Stimulated activated CD8-positive, alpha-beta memory T cell treated with anti-CD3 and anti-CD28 coated beads, Interleukin-7, amount 100 ng/mL, for 24 hours (primary cell): ENCODE results near the gene C2orf68.
"Not testable (repeated sequence)": the region's sequence is repeated elsewhere in the genome, so short reads cannot be mapped to it uniquely, and the experiment has no call there.

Experiments
- DNase-seq: peaks from one replicate; pipeline ENCODE4 v3.0.0-alpha.2; 2020; ENCODE audit warnings: low read depth

Gene C2orf68

DNA sequence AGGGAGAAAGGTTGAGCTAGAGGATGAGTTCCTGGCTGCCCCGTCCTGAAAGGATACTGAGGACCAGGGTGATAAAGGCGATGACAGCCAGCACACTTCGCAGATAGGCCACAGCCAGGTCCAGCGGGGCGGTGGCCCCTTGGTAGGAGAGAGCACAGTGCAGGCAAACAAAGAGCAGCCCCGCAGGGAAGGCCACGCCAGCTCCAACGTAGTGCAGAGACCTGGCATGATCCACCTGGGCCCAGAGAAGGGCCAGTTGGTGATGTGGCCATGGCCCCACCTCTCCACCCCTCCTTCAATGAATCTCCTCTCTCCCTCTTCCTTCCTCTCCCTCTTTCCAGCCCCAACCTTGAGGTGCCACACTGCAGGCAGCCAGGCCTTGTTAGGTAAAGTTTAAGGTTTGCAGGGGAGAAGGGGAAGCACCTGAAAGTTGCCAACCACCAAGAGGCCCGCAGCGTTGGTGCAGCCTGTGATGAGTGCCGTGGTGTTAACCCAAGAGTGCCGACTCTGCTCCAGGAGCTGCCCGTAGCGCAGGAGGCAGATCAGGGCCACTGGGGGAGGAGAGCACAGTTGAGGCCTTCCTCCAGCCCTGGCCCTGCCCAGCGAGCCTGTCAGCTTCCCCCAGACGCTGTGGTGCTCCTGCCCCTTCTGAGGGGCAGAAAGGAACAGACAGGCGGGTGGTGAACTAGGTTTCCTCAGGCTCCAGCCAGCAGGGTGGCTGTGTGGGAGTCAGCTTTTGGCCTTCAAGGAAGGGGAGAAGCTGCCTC is 12.2 kb downstream of the C2orf68 start:
- DNase-seq, result no peak

DNA sequence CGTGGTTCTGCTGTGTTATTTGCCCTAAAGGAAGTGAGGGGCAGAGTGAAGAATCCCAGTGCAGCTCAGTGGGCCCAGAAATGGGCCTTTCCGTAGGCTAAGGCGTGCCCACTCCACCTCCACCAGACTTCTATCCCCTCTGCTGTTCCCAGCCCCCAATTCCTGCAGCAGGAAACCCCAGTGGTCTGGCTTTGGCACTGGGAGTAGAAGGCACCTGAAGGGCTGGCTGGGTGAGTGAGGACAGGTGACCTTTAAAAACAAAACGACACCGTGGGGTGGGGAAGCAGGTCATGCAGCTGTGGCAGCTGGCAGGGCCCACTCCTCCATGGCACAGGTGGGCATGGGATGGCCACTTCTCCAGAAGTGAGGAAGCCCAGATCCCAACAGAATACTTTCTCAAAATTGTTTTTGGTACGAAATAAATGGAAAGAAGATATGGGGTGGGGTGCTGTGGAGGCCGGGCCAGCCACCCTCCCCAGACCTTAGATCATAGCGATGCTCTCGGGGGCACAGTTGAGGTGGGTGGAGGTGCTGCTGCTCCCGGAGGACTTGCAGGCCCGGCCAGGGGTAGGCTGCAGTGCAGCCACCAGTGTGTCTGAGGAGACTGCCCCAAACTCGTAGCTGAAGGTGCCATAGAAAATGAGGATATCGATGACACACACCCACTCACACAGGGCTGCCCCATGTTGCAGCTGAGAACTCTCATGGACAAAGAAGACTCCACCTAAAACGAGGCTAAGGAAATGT is 13.1 kb downstream of the C2orf68 start:
- DNase-seq, result no peak

DNA sequence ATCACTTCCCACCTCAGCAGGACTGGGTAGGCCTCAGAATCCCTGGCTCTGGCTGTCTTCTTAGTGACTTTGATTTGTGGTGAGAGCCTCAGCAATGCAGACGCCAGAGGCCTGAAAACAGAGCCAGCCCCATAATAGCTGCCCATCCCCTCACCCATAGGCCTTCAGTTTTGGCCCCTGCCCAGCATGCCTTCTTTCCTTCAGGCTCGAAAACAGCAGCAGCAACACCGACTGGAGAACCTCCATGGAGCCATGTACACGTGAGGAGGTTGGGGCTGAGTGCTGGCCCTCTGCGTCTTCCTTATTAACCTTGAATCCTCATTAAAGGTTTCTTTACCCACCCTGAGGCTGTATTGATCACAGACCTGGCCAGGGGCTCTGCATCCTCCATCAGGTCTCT is 14.6 kb downstream of the C2orf68 start:
- no peak for DNase-seq

DNA sequence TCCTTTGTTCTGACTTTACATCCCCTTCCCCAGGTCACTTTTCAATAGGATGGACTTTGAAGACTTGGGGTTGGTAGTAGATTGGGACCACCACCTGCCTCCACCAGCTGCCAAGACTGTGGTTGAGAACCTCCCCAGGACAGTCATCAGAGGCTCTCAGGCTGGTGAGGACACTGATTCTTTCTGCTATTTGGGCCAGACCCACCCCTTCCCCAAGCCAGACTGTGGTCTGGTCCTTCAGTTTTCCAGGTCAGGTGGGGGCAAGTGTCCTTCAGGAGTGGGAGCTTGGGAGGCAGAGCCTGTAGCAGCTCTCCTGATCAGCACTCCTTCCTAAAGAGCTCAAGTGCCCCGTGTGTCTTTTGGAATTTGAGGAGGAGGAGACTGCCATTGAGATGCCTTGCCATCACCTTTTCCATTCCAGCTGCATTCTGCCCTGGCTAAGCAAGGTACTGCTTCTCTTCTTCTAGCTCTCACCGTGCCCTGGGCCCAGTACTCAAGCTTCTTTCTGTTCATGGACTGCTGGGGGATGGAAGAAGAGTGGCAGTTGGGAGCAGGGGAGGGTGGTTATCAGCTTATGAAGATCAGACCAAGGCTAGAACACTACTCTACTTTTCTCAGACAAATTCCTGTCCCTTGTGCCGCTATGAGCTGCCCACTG is 15.3 kb downstream of the C2orf68 start:
- DNase-seq, result no peak

DNA sequence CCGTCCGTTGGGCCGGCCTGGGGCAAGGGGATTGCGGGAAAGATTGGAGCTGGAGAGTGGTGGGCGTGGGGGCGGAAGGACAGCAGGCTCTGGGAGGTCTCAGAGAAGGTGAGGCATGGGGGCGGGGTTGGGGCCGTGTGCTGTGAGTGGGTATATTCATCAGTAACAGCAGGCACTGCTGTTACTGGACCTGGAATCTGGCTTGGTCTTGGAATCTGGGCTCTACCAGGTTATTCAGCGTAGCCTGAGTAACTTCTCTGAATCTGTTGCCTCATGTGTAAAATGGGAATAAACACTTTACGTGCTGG is 15.9 kb downstream of the C2orf68 start:
- no peak for DNase-seq

DNA sequence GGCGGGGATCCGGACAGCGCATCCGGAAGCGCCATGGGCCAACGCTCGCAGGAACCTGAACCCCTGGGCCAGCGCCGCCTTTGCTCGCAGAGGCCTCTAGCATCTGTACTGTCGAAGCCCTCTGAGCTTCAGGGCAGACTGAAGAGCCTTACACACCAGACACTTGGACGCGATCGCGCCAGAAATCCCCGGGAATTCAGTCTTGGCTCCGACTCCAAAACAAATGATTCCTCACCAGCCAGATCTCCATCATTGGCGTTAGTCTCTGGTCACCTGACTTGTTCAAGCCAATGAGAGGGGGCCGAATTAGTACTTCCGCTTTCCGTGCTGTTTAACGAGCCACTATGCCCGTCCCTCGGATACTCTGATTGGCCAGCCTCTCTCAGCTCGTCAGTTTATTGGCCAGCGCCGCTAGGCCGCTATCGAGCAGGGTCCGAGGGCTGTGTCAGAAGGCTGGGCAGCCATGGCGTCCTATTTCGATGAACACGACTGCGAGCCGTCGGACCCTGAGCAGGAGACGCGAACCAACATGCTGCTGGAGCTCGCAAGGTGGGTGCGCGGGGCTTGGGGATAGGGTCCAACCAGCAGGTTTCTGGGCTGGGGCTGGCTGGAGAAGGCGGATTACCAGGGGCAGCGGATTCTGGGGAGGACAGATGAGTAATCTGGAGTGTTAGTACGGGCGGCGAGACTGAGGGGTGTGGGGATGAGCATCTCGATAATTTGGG is 16.4 kb downstream of the C2orf68 start, which contains the start of gene RNF181:
RNF181 (plus strand) TSS at position 445 of the 725 bp plus-strand sequence; CDS start at position 464, 19 bp downstream.
- peak; percentile 79 for DNase-seq

DNA sequence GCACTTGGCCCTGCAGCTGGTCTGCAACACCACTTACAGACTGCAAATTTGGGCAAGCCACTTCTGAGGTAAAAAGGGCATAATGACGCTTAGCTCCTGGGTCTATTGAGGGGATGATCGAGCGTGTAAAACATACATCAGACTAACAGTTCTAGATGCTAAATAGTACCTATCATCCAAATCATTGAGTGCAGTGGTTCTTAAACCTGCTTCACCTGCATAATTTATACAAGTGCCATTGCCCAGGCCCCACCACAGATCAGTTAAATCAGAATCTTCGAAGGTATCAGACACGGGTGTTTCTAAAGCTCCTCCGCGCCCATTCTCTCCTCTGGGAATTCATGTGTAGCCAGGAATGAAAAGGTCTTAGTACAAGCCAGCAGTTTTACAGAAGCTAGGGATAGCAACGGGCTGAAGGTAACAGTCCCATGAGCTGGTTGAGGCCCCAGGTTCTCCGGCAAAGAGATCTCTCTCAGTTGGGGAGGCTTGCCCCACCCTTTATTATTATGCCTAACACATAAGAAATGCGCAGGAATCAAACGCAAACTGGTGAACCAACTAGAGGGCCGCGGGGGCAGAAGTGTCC is 17.1 kb downstream of the C2orf68 start:
- DNase-seq, result no peak

DNA sequence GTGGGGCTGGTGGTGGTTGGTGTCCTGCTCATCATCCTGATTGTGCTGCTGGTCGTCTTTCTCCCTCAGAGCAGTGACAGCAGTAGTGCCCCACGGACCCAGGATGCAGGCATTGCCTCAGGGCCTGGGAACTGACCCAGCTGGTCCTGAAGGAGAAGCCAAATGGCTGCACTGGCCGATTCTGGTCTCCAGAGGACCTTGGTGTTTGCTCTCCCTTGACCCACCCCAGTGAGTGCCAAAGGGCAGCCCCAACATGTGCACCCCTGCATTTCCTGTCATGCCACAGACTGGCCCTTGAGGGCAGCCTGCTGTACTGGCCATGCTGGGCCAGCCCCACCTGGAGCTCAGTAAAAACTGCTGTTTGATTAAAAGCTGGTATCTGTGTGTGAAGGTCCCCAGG is 18.8 kb downstream of the C2orf68 start:
- DNase-seq, result no peak

DNA sequence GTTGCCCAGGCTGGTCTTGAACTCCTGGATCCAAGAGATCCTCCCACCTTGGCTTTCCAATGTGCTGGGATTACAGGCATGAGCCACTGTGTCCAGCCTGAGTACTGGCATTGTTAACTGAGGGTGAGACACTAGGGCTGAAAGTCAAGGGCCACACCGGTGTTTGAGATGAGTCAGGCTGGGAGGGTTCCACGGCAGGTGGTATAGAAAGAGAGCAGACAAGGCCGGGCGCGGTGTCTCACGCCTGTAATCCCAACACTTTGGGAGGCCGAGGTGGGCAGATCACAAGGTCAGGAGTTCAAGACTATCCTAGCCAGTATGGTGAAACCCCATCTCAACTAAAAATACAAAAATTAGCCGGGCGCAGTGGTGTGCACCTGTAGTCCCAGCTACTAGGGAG is 19.6 kb downstream of the C2orf68 start:
- not testable (repeated sequence) for DNase-seq

DNA sequence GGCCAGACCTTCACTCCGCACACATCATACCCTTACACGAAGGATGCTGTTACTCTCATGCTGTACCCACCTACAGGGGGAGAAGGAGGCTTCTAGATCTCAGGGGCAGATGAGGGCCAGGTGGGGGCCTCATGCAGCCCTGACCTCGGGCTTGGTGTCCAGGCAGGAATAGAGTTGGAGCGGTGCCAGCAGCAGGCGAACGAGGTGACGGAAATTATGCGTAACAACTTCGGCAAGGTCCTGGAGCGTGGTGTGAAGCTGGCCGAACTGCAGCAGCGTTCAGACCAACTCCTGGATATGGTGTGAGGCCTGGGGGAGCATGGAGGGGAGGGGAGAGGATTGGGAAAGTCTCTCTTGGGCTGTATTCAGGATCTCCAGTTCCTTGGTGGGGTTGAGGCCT is 20.3 kb downstream of the C2orf68 start:
- DNase-seq, result no peak

DNA sequence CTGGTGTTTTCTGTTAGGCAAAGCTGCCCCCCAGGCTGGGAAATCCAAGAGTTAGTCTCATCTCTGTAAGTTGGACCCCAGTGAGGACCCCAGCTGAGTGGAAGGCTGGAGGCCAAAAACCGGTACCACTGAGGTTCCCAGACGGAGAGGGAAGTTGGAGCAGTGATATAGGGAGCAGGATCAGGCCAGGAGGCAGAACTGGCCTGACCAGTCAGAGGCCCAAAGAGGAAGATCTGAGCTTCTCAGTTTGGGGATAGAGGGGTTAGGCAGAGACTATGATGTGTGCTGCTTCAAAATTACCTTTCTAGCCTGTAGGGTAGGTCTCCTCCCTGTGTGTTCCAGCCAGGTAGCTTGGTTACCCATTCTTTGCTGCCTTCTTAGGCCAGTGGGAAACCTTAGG is 20.9 kb downstream of the C2orf68 start:
- no peak for DNase-seq

DNA sequence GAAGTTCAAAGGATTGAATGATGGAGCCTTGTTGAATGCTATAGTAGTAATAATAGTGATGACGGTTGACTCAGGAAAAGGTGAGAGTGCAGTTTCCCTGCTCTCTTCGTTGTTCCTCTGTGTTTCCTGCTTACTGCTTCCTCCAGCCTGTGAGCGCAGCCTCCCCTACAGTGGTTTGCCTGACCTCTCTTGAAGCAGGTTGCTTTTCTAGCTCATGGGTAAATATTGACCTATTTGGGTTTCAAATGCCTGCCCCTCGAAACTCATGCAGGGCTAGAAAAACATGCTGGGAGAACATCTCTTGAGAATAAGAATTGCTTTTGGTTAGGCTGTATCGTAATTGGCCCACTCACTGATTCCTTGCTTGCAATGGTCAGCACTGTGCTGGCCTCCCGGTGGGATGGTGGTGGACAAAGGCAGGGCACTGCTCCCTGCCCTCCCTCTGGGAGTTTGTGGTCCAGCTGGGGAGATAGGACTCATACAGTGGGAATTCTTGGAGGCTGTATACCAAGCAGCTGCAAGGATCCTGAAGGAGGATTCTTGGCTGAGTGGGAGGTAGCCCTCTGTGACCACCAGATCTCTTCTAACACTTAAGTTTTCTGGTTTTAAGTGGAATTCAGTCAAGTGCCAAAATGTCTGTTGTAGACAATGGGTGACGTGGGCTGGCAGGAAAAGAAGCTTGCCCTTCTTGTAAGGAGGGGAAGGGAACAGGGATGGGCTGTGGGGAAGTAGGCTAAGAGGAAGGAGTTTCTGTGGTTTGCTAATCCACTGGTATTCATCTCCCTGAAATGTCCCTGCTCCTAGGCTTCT is 21.7 kb downstream of the C2orf68 start:
- no peak for DNase-seq

DNA sequence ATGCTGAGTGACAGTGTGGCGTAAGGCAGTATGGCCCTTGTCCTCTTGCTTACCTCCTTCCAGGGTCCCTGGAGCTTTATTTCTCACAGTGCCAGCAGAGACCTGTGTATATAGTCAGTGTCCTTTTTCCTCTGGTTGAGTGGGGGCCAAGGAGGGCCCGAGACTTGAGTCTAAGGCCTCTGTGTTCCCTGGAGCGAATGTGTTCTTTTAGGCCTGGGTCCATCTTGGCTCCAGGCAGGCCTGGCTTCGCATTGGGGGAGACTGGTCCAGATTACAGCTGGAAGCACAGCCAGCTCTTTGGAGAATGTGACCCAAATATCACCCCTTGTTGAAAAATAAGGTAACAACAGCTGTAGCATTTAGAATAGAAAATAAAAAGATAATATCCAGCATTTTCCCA is 22.7 kb downstream of the C2orf68 start:
- DNase-seq, result no peak

DNA sequence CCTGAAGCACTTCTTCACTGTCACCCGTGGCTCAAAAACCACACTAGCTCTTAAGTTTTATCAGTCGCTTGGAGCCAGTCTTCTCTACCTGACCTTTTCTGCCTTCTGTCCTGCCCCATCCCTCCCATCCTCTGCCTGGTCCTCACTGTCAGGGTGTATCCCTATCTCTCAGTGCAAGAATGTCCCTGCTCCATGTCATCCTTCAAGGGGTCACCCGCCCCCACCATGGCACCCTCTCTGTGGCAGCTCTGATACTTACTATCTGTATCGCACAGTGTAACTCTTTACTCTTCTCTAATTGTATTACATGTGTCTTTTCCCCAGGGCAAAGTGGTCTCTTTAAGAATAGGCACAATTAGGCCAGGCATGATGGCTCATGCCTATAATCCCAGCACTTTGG is 23.2 kb downstream of the C2orf68 start:
- DNase-seq, result no peak

DNA sequence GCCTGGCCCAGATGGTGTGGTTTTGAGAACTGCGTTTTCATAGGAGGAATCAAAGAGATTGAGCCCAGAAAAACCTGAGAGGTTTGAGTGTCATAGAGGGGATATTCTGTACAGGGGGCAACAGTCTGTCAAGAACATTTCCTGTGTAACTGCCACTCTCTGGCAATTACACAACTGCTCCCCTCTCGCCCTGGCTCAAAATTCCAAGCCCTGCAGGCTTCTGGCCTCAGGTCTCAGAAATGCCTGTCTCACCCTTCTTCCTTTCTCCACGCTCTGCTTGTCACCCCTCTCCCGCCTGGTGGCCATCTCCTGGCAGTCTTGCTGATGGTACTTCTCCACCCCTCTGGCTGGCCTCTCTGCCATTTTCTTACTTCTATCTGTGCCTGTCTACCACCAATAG is 23.6 kb downstream of the C2orf68 start:
- no peak for DNase-seq

DNA sequence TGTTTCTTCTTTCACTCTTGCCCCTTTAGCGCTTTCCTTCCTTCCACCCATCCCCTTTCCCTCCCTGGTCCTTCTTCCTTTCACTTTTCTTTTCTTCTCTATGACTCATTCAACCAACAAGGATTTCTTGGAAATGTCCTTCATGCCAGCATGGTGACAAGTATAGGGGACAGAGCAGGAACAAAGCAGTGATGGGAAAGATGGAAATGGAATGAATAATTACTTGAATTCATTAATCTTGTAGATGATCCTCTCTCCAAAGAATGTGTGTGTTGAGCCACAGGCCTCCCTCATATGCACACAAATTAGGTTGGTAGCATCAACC is 26.1 kb downstream of the C2orf68 start:
- DNase-seq, result no peak

DNA sequence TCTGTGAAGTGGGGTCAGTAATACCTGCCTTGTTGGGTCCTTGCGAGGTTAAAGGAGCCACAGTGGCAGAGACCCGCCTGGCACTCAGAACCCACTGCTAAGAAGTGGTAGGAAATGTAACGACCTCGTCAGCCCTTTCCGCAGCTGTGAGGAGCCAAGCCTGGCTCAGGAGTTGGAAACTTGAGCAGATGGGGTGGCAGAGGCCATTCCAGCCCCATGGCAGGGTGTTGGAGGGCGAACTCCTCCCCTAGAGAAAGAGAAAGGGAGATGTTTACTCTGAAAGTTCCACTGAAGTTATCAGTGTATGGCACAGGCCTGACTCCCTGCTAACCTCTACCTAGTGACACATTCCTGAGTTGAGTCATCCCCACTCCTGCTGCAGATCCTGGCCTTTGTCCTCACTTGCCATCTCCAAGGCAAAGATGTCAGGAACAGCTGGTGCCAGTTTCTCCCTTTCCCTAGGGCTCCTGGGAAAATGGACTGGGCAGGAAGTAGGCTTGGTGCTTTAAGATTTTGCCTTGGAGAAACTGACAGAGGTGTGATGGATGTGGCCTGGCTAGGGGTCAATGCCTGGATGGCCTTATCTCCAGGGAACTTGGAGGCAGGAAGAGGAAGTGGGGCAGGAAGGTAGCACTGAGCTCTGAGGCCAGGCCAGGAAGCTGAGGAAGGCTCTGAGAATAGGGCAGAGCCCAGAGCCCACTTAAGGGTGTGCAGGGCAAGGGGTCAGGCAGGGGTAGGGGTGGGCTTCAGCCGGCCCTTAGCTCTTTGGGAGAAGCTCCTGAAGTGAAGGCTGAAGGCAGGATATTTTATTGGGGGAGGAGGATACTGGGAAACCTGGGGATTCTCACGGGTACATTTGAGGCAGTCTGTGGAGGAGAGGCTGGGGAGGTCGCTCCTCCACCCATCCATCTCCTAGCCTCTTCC is 26.7 kb downstream of the C2orf68 start:
- no peak for DNase-seq

DNA sequence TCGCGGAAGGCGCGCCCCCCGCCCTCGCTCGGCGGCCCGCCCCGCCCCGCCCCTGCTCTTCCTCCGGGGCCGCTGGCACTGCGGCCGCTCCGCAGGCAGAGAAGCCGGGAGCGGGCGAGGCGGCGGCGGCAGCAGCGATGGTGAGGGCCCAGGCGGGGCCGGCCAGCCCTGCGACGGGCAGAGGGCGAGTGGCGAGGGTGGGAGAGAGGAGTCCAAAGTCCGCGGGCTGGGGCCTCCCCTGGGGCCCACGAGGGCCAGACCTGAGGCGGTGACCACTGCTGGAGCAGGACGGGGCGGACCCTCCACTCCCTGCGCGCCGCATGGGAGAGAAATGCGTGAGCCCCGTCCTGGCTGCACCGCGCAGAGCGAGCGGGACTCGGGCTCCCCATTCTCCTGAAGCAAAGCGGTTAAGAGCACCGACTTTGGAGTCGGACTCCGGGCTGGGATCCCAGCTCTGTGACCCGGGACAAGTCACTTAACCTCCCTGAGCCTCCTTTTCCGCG is 27.5 kb downstream of the C2orf68 start, which contains the start of gene VAMP5:
VAMP5 (plus strand) TSS at position 78 of the 503 bp plus-strand sequence; CDS start at position 138, 60 bp downstream.
- DNase-seq, result no peak

DNA sequence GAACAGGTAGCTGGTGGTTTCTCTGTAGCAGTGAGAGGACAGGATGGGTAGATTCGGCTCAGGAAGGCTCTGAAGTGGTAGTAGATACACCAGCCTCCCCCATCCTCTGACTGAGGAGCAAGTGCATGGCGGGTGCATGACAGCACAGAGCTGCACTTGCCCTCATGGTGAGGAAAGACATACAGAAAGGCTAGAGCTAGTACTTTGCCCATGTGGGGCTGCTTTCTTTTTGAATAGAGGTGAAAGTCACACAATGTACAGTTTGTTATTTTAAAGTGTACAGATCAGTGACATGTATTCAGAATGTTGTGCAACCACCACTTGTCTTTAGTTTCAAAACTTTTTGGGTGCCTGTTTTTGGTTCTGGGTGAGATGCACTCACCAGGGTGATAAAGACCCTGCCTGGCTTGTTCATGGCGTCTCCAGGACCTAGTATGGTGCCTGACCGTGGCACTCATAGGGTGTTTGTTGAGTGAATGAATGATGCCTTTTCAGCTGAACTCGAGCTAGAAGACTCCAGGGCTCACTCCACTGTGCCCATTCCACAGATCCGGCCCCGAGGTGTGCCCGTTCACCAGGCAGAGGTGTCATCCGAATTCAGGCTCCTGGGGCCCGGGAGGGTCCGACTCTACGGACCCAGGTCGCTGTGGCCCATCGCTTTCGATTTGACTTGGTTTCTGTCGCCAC is 28.1 kb downstream of the C2orf68 start:
- DNase-seq, result no peak
